ENCODE measurements around the gene PIGN.

DNA sequence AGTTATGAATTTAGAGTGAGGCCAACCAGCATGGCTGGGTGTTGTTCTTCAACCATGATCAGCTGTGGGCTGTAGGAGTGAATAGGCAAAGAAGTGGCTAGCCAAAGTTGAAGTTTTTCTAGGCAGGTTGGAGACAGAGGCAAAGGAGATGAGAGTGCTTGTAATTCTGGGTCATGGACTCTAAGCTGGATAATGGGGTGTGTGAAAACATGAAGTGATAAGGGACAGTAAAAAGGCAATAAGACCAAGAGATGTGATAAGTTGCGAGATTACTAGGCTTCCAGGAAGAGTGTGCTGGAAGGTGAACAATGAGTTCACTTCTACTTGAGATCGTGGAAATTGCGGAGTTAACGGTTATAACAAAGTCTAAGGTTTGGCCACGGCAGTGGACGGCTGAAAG, 175.4 kb downstream of the PIGN start:
- no peak for TF ChIP-seq POLR2A (IDR thresholded peaks at IDR 0.05; ENCODE audit: low read depth, low read length)
- no peak for TF ChIP-seq TAF1 (IDR thresholded peaks at IDR 0.05; ENCODE audit: borderline replicate concordance, low read depth, low read length)
- no peak for TF ChIP-seq POLR2AphosphoS5 (IDR thresholded peaks at IDR 0.05; ENCODE audit: low read depth, low read length)

All from GM12892 (cell line).